H1 (cell line): ENCODE results near the gene DCUN1D3. TPM values are rescaled to one million over a fixed set of nuclear protein-coding genes. Genes with fewer than 3 reads are reported as not detected.

Experiments
- BCL11A ChIP-seq, 2 experiments: IDR thresholded peaks; one replicate each; pipeline ENCODE4 v1.6.1; 2011; ENCODE audit warnings: low read depth in 2 of 2, low read length in 2 of 2, mild to moderate bottlenecking in 2 of 2
- CTBP2 ChIP-seq: IDR thresholded peaks from 2 replicates; pipeline ENCODE4 v1.7.0; 2011; ENCODE audit warnings: borderline replicate concordance, mild to moderate bottlenecking, moderate library complexity, mixed read lengths, low read length; ENCODE audit not compliant: insufficient read depth, insufficient read length
- MAFK ChIP-seq: IDR thresholded peaks from 2 replicates; pipeline ENCODE4 v1.6.1; 2012; ENCODE audit warnings: low read depth, mild to moderate bottlenecking, improper control_type of control experiment, low read length
- SP4 ChIP-seq: IDR thresholded peaks from 2 replicates; pipeline ENCODE4 v1.6.1; 2012; ENCODE audit warnings: low read length, inconsistent platforms
- YY1 ChIP-seq: IDR thresholded peaks from 2 replicates; pipeline ENCODE4 v1.6.1; 2011; ENCODE audit warnings: low read depth, mild to moderate bottlenecking, low read length
- polyA plus RNA-seq, 7 experiments: library from polyadenylated mRNA; depleted of rRNA in 3 of 7; stranded (reverse) in 5 of 7; unstranded in 2 of 7; fragments of >200 nt in 5 of 7; fragments of 200-250 nt in 2 of 7; gene quantifications; 1 replicate in 5 of 7; 2 replicates in 1 of 7; 4 replicates in 1 of 7; pipeline versions ENCODE4 v1.2.1 to v1.2.3, GENCODE V29; 2011 to 2013; ENCODE audit warnings: missing spikeins in 2 of 7, mixed read lengths in 2 of 7
- total RNA-seq: library from RNA; stranded (reverse); fragmentation: NEBNext Ultra II Directional; extraction: Animal tissue kit (Norgen Biotek cat#: 25700); gene quantifications from 2 replicates; pipeline ENCODE4 v1.2.1, GENCODE V29; 2021
- TF ChIP-seq, protein P1 (sequence below): IDR thresholded peaks from 2 replicates; pipeline ENCODE4 v1.6.1; 2011; ENCODE audit warnings: low read depth, mild to moderate bottlenecking, low read length; ENCODE audit not compliant: insufficient read depth
- TF ChIP-seq, protein P2 (sequence below): IDR thresholded peaks from 2 replicates; pipeline ENCODE4 v1.6.1; 2012; ENCODE audit warnings: inconsistent platforms

DCUN1D3 gene
- total and polyA plus RNA-seq, 2 of the 8 experiments (the other 6 are each of a cell fraction or from before 2014, with no cell fraction given), result 3.5 to 18.2 TPM

DNA sequence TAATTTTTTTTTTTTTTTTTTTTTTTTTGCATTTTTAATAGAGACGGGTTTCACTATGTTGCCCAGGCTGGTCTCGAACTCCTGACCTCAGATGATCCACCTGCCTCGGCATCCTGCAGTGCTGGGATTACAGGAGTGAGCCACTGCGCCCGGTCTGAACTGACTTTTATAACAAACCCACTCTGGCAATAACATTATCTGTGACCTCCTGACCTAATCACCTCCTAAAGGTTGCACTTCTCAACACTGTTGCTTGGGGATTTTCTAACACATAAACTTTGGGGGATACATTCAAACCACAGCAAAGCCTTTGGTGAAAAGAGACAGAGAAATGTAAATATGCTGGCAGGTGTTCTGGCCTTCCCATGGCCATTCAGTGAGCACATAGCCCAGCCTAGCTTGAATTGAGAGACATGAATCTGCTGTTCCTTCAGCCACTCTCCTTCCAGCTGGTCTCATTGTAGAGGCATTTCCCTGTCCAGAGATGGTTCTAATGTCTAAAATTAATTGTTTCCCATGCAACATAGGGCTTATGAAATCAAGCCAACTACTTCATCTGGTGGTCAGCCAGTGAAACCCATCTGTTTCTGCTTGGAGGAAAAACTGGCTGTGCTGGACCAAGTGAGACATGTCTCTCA is 28.7 kb upstream of the DCUN1D3 start (continued):
- TF ChIP-seq BCL11A (IDR thresholded peaks at IDR 0.05; ENCODE audit: low read depth in 2 of 2, low read length in 2 of 2), result no peak
- TF ChIP-seq, protein P1, sequence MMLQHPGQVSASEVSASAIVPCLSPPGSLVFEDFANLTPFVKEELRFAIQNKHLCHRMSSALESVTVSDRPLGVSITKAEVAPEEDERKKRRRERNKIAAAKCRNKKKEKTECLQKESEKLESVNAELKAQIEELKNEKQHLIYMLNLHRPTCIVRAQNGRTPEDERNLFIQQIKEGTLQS, result no peak
- no peak for TF ChIP-seq YY1
- TF ChIP-seq, protein P2, sequence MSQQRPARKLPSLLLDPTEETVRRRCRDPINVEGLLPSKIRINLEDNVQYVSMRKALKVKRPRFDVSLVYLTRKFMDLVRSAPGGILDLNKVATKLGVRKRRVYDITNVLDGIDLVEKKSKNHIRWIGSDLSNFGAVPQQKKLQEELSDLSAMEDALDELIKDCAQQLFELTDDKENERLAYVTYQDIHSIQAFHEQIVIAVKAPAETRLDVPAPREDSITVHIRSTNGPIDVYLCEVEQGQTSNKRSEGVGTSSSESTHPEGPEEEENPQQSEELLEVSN, result no peak
- no peak for TF ChIP-seq SP4
- TF ChIP-seq MAFK, result no peak
- no peak for TF ChIP-seq CTBP2
- TF ChIP-seq, all 59 proteins: peak for 0
